Endodermal cell (in vitro differentiated cells): ENCODE measurements around the gene PICK1. TPM values are rescaled to one million over a fixed set of nuclear protein-coding genes. Genes with fewer than 3 reads are reported as not detected.
A peak's percentile ranks its signal among the peaks of the same experiment; 100 is the strongest.

Experiments used
- DNase-seq: peaks from one replicate; pipeline ENCODE4 v3.0.0-alpha.2; 2017
- H3K27ac ChIP-seq: 2 replicates; pipeline ENCODE4 v1.5.1; 2013; ENCODE audit warnings: mild to moderate bottlenecking, low read depth, low read length, moderate library complexity
- H3K27me3 ChIP-seq: 2 replicates; pipeline ENCODE4 v1.6.1; 2013; ENCODE audit warnings: mild to moderate bottlenecking, low read length, moderate library complexity; ENCODE audit not compliant: insufficient read depth, control insufficient read depth, poor library complexity, severe bottlenecking
- H3K36me3 ChIP-seq: 2 replicates; pipeline ENCODE4 v1.7.0; 2013; ENCODE audit warnings: mild to moderate bottlenecking, low read length, moderate library complexity; ENCODE audit not compliant: control insufficient read depth, insufficient read depth
- H3K4me1 ChIP-seq: one replicate; pipeline ENCODE4 v1.7.0; 2013; ENCODE audit warnings: low read length; ENCODE audit not compliant: control insufficient read depth, insufficient read depth
- H3K4me3 ChIP-seq: 2 replicates; pipeline ENCODE4 v1.5.1; 2013; ENCODE audit warnings: mild to moderate bottlenecking, low read length, moderate library complexity
- H3K9ac ChIP-seq: 2 replicates; pipeline ENCODE4 v1.6.1; 2013; ENCODE audit warnings: mild to moderate bottlenecking, low read length, moderate library complexity; ENCODE audit not compliant: poor library complexity, severe bottlenecking; ENCODE audit errors: extremely low read depth
- H3K9me3 ChIP-seq: 2 replicates; pipeline ENCODE4 v1.6.1; 2013; ENCODE audit warnings: mild to moderate bottlenecking, low read length, moderate library complexity; ENCODE audit not compliant: control insufficient read depth
- H3K27ac Mint-ChIP-seq: 2 replicates; pipeline ENCODE4 v1.8.0; 2020; ENCODE audit warnings: mixed read lengths
- H3K27me3 Mint-ChIP-seq: 2 replicates; pipeline ENCODE4 v1.8.0; 2021; ENCODE audit warnings: mild to moderate bottlenecking, mixed read lengths; ENCODE audit not compliant: insufficient read depth
- H3K36me3 Mint-ChIP-seq: 2 replicates; pipeline ENCODE4 v1.8.0; 2020; ENCODE audit warnings: low read depth, mixed read lengths
- H3K4me1 Mint-ChIP-seq: 2 replicates; pipeline ENCODE4 v1.8.0; 2020; ENCODE audit warnings: mixed read lengths
- H3K4me3 Mint-ChIP-seq: 2 replicates; pipeline ENCODE4 v1.8.0; 2020; ENCODE audit warnings: mild to moderate bottlenecking, moderate library complexity, mixed read lengths
- H3K9me3 Mint-ChIP-seq: 2 replicates; pipeline ENCODE4 v1.8.0; 2020; ENCODE audit warnings: mild to moderate bottlenecking, mixed read lengths
- CTCF ChIP-seq: fragments of 200-600 bp; sonication (generic); conservative IDR thresholded peaks from 2 replicates; pipeline ENCODE4 v1.5.0; 2021; ENCODE audit warnings: antibody characterized with exemption, mild to moderate bottlenecking
- WGBS, 2 experiments: methylation state at CpG; one replicate each; pipeline versions ENCODE4 v1.1.5 to v1.1.7; 2013; ENCODE audit warnings: missing lambda C conversion rate in 2 of 2, mixed read lengths in 1 of 2; ENCODE audit not compliant: insufficient coverage in 1 of 2, insufficient read length in 1 of 2; 5-methylcytosine and 5-hydroxymethylcytosine counted together
- total RNA-seq, 2 donors: library from RNA; stranded (reverse); fragmentation: NEBNext Ultra II Directional in 1 of 2; extraction: Animal tissue kit (Norgen Biotek cat#: 25700) in 1 of 2; gene quantifications; 2 replicates in 1 of 2; 3 replicates in 1 of 2; pipeline ENCODE4 v1.2.1, GENCODE V29; 2021

The PICK1 gene
- total RNA-seq, 2 donors from 2014 or later: 42.7 to 54.1 TPM

DNA sequence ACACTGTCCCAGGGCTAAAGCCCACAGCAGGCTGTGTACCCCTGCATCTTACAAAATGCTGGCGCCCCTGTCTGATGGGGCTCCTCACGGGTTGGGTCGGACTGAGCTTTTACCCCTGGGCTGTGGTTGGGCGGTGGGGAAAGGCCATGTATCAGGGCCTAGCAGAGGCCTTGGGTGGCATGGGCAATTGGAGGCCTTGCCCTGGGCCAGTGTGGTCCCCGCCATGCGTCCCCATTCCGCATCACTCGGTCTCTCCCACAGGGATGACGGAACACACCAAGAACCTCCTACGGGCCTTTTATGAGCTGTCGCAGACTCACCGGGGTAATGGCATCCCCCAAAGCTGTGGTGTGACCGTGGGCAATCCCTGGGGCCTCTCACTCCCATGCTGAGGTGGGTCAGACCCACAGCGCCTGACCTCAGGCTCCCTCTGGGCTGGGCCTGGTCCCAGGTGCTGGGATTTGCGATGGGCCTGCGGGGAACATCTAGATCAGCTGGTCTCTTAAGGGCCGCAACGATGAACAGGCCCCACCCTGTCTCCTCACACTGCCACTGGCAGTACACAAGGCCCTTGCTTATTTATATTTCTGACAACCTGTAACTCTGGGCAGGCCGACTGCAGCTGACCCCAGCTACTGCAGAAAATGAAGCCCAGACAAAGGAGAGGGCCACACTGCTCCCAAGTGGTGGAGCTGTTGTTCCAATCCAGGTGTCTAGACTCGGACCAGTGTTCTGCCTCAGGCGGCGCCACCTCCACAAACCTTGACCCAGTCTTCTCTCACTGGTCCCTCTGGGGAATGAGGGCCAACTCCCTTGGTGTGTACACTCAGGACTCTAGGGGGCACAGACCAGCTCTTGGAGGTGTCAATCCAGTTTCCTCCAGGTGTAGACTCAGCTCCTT is 14.5 kb downstream of the PICK1 start:
- 93 to 95% methylated on average over 17 to 22 of the region's 22 CpGs for WGBS, 2 experiments
- no peaks in the 10 kb centered on the region for H3K9me3 ChIP-seq

GRCh38 chr22:38072322-38073149 is 15.3 kb downstream of the PICK1 start:
- H3K27me3 Mint-ChIP-seq: no peaks in the 10 kb centered on the region
- no peak overlapping the region for H3K9ac ChIP-seq
- no peak overlapping the region for H3K4me3 Mint-ChIP-seq
- no peak overlapping the region for H3K4me3 ChIP-seq
- WGBS, 2 experiments: 94 to 97% methylated on average over 19 to 25 of the region's 25 CpGs
- H3K9me3 Mint-ChIP-seq: no peaks in the 10 kb centered on the region
- H3K27ac Mint-ChIP-seq: no peak overlapping the region
- no peaks in the 10 kb centered on the region for H3K4me1 ChIP-seq
- no peaks in the 10 kb centered on the region for H3K27me3 ChIP-seq
- TF ChIP-seq CTCF: no peak
- peaks cover 25% of the 10 kb centered on the region for H3K36me3 ChIP-seq
- no peak for DNase-seq
- no peaks in the 10 kb centered on the region for H3K4me1 Mint-ChIP-seq
- no peak overlapping the region for H3K27ac ChIP-seq
- H3K9me3 ChIP-seq: no peaks in the 10 kb centered on the region
- H3K36me3 Mint-ChIP-seq: peaks cover 37% of the 10 kb centered on the region

More for the DNA sequence above, 14.5 kb downstream of the PICK1 start:
- H3K4me1 ChIP-seq: no peaks in the 10 kb centered on the region
- H3K27me3 Mint-ChIP-seq: no peaks in the 10 kb centered on the region
- no peak overlapping the region for H3K9ac ChIP-seq
- no peaks in the 10 kb centered on the region for H3K9me3 Mint-ChIP-seq
- no peak overlapping the region for H3K27ac Mint-ChIP-seq
- H3K4me3 ChIP-seq: no peak overlapping the region
- no peak overlapping the region for H3K27ac ChIP-seq
- H3K36me3 Mint-ChIP-seq: peaks cover 42% of the 10 kb centered on the region
- no peak for TF ChIP-seq CTCF
- peaks cover 26% of the 10 kb centered on the region for H3K36me3 ChIP-seq
- H3K27me3 ChIP-seq: no peaks in the 10 kb centered on the region
- peak; percentile 42 for DNase-seq
- no peak overlapping the region for H3K4me3 Mint-ChIP-seq
- no peaks in the 10 kb centered on the region for H3K4me1 Mint-ChIP-seq

GRCh38 chr22:38073150-38074130 is 16.2 kb downstream of the PICK1 start:
- Mint-ChIP-seq H3K4me3 (no peak overlapping the region), H3K36me3 (peaks cover 31% of the 10 kb centered on the region), H3K9me3 (no peaks in the 10 kb centered on the region), H3K4me1 (no peaks in the 10 kb centered on the region), H3K27ac (peak overlapping the region; percentile 55), H3K27me3 (no peaks in the 10 kb centered on the region)
- no peak for TF ChIP-seq CTCF
- no peak overlapping the region for H3K4me3 ChIP-seq
- H3K9ac ChIP-seq: no peak overlapping the region
- H3K27me3 ChIP-seq: no peaks in the 10 kb centered on the region
- H3K27ac ChIP-seq: no peak overlapping the region
- H3K9me3 ChIP-seq: no peaks in the 10 kb centered on the region
- peak; percentile 40 for DNase-seq
- H3K36me3 ChIP-seq: peaks cover 25% of the 10 kb centered on the region
- WGBS, 2 experiments: 94 to 97% methylated on average over 13 to 28 of the region's 28 CpGs
- no peaks in the 10 kb centered on the region for H3K4me1 ChIP-seq
